Skeletal muscle tissue (tissue), 4 donors: ENCODE results near the gene PSMB2. TPM values are rescaled to one million over a fixed set of nuclear protein-coding genes. Genes with fewer than 3 reads are reported as not detected.

Experiments
- H3K27ac ChIP-seq: one replicate; pipeline ENCODE4 v1.7.0; 2013; ENCODE audit warnings: mild to moderate bottlenecking, low read depth, low read length, inconsistent platforms
- H3K27me3 ChIP-seq, 3 donors: one replicate each; pipeline ENCODE4 v1.7.0; 2013; ENCODE audit warnings: low read length in 3 of 3; ENCODE audit not compliant: control insufficient read depth in 3 of 3, insufficient read depth in 3 of 3
- H3K36me3 ChIP-seq, 3 donors: one replicate each; pipeline ENCODE4 v1.7.0; 2013; ENCODE audit warnings: low read length in 3 of 3; ENCODE audit not compliant: control insufficient read depth in 3 of 3, insufficient read depth in 3 of 3
- H3K4me1 ChIP-seq, 3 donors: one replicate each; pipeline ENCODE4 v1.7.0; 2013; ENCODE audit warnings: low read length in 3 of 3, mild to moderate bottlenecking in 3 of 3; ENCODE audit not compliant: control insufficient read depth in 3 of 3, insufficient read depth in 3 of 3
- H3K4me3 ChIP-seq, 3 donors: one replicate each; pipeline ENCODE4 v1.7.0; 2013; ENCODE audit warnings: low read length in 3 of 3
- H3K9ac ChIP-seq, 3 donors: one replicate each; pipeline ENCODE4 v1.7.0; 2013; ENCODE audit warnings: low read length in 3 of 3, mild to moderate bottlenecking in 3 of 3, moderate library complexity in 2 of 3, low read depth in 1 of 3
- H3K9me3 ChIP-seq, 3 donors: one replicate each; pipeline ENCODE4 v1.7.0; 2013; ENCODE audit warnings: low read length in 3 of 3; ENCODE audit not compliant: control insufficient read depth in 3 of 3
- total RNA-seq: library from RNA; depleted of rRNA; stranded (reverse); fragments of >200 nt; gene quantifications from one replicate; pipeline ENCODE4 v1.2.3, GENCODE V29; 2014
- donor health status: Osteomylitis.

The PSMB2 gene
- total RNA-seq, 1 donor from 2014 or later, result 11.5 TPM

GRCh38 chr1:35561297-35561971 lies 79.9 kb downstream of the PSMB2 start:
- H3K27me3 ChIP-seq, result no peaks in the 10 kb centered on the region
- peaks cover 16 to 21% (median 20%) of the 10 kb centered on the region in 3 donors for H3K36me3 ChIP-seq
- peak overlapping the region; percentile 43 to 59 (median 58) for H3K4me3 ChIP-seq
- H3K27ac ChIP-seq, result no peak overlapping the region
- no peaks in the 10 kb centered on the region for H3K9me3 ChIP-seq
- H3K4me1 ChIP-seq, result peaks cover 30 to 45% (median 35%) of the 10 kb centered on the region in 3 donors
- H3K9ac ChIP-seq, result peak overlapping the region in 1 of 3 donors; percentile 74

DNA sequence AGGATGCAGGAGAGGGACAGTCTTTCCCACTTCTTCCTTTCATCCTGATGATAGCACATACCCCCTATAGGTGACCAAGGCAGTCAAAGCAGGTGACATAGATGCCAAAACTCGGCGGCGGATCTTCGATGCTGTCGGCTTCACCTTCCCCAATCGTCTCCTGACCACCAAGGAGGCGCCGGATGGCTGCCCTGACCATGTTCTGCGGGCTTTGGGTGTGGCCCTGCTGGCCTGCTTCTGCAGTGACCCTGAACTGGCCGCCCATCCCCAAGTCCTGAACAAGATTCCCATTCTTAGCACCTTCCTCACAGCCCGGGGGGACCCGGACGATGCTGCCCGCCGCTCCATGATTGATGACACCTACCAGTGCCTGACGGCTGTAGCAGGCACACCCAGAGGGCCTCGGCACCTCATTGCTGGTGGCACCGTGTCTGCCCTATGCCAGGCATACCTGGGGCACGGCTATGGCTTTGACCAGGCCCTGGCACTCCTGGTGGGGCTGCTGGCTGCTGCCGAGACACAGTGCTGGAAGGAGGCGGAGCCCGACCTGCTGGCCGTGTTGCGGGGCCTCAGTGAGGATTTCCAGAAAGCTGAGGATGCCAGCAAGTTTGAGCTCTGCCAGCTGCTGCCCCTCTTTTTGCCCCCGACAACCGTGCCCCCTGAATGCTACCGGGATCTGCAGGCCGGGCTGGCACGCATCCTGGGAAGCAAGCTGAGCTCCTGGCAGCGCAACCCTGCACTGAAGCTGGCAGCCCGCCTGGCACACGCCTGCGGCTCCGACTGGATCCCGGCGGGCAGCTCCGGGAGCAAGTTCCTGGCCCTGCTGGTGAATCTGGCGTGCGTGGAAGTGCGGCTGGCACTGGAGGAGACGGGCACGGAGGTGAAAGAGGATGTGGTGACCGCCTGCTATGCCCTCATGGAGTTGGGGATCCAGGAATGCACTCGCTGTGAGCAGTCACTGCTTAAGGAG lies 80.8 kb downstream of the PSMB2 start:
- Histone ChIP-seq H3K27me3 (no peaks in the 10 kb centered on the region), H3K36me3 (peaks cover 13 to 20% (median 19%) of the 10 kb centered on the region in 3 donors), H3K27ac (no peak overlapping the region), H3K4me3 (peak overlapping the region; percentile 43 to 59 (median 58)), H3K9ac (peak overlapping the region in 1 of 3 donors; percentile 74), H3K4me1 (peaks cover 38 to 54% (median 42%) of the 10 kb centered on the region in 3 donors), H3K9me3 (no peaks in the 10 kb centered on the region)

GRCh38 chr1:35559317-35559944 lies 81.9 kb downstream of the PSMB2 start:
- H3K4me1 ChIP-seq, result peaks cover 50 to 63% (median 51%) of the 10 kb centered on the region in 3 donors
- peaks cover 5 to 17% (median 16%) of the 10 kb centered on the region in 3 donors for H3K36me3 ChIP-seq
- no peak overlapping the region for H3K27ac ChIP-seq
- H3K4me3 ChIP-seq, result no peak overlapping the region
- no peaks in the 10 kb centered on the region for H3K9me3 ChIP-seq
- peak overlapping the region in 1 of 3 donors; percentile 25 for H3K9ac ChIP-seq
- no peaks in the 10 kb centered on the region for H3K27me3 ChIP-seq

GRCh38 chr1:35558374-35559316 lies 82.7 kb downstream of the PSMB2 start:
- H3K27ac ChIP-seq, result peak overlapping the region; percentile 94
- H3K9ac ChIP-seq, result peak overlapping the region; percentile 90 to 99 (median 98)
- peaks cover 52 to 66% (median 57%) of the 10 kb centered on the region in 3 donors for H3K4me1 ChIP-seq
- no peaks in the 10 kb centered on the region for H3K27me3 ChIP-seq
- H3K36me3 ChIP-seq, result peaks cover 2 to 15% (median 12%) of the 10 kb centered on the region in 3 donors
- peak overlapping the region; percentile 90 to 97 (median 97) for H3K4me3 ChIP-seq
- no peaks in the 10 kb centered on the region for H3K9me3 ChIP-seq

DNA sequence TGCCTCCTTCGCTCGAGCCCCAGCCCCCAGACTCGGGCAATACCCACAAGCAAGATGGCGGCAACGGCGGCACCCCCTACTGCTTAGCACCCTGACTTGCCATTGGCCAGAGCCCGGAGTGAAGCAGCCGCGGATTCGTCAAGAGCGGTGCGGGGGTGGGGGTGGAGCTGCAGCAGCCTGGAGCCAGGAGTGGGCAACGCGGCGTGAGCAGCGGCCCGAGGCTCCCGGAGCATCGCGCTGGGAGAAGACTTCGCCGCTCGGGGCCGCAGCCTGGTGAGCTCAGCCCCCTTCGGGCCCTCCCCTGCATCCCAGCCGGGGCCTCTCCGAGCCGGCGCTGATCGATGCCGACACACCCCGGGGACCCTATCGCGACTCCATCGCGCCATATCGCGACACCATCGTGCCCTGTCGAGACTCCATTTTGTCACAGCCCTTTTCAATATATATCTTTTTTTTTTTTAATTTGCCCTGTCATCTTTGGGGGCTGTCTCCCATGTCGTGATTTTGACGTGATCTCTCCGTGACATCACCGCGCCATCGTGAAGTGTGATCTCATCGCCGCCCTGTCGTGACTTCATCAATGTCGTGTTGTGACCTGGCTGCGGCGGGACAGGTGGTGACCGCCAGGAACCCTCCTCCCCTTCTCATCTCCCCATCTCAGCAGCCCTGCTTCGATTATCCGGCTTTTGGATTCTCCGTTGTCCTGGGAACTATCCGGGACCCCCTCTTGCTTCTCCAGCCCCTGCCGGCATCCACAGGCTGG lies 83.5 kb downstream of the PSMB2 start, which contains the start of gene NCDN:
Gene NCDN (plus strand): TSS at position 189 of the 763 bp plus-strand sequence. CDS start 392 bp downstream, at position 581.
- Histone ChIP-seq H3K36me3 (peaks cover 7 to 18% (median 9%) of the 10 kb centered on the region in 3 donors), H3K4me3 (peak within 1 kb of the TSS; percentile 90 to 97 (median 97)), H3K4me1 (peaks cover 52 to 70% (median 58%) of the 10 kb centered on the region in 3 donors)

DNA sequence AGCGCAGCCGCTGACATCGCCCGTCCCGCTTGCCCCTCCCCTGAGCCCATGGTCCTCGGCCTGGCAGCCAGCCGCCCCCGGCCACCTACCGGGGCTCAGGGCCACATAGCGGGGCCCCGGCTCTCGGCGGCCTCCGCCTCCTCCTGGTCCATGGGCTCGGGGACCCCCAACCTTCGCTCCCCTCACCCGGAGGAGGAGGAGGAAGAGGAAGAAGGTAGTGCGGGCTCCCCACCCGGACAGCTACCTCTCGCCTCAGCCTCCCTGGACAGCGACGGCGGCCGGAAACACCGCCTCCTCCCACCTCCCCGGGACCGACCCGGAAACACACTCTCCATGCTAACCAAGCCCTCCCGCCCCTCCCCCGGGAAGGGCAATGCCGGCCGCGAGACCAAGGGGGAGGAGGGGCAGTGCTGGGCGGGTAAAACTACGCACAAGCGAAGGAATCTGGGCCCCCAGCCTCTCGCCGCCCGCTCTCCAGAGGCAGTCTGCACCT lies 84.2 kb downstream of the PSMB2 start, which contains the start of gene KIAA0319L:
Gene KIAA0319L (minus strand): TSS at position 286 of the 493 bp plus-strand sequence. CDS start 2,912 bp downstream, outside the sequence.
- peak within 1 kb of the TSS; percentile 90 to 99 (median 98) for H3K9ac ChIP-seq
- peaks cover 52 to 70% (median 58%) of the 10 kb centered on the region in 3 donors for H3K4me1 ChIP-seq
- peak within 1 kb of the TSS; percentile 90 to 97 (median 97) for H3K4me3 ChIP-seq
- H3K36me3 ChIP-seq, result peaks cover 10 to 18% (median 10%) of the 10 kb centered on the region in 3 donors
- no peaks in the 10 kb centered on the region for H3K27me3 ChIP-seq
- H3K9me3 ChIP-seq, result no peaks in the 10 kb centered on the region
- H3K27ac ChIP-seq, result peak within 1 kb of the TSS; percentile 94

More for the DNA sequence above, 83.5 kb downstream of the PSMB2 start, which contains the start of gene NCDN:
- Histone ChIP-seq H3K27me3 (no peaks in the 10 kb centered on the region), H3K9ac (peak within 1 kb of the TSS; percentile 90 to 99 (median 98)), H3K9me3 (no peaks in the 10 kb centered on the region), H3K27ac (peak within 1 kb of the TSS; percentile 94)

- peak overlapping the region; percentile 90 to 97 (median 97) for H3K4me3 ChIP-seq
- peak overlapping the region; percentile 94 for H3K27ac ChIP-seq
- H3K9me3 ChIP-seq, result no peaks in the 10 kb centered on the region
- H3K9ac ChIP-seq, result peak overlapping the region; percentile 90 to 99 (median 98)
- peaks cover 8 to 19% (median 11%) of the 10 kb centered on the region in 3 donors for H3K36me3 ChIP-seq
- H3K4me1 ChIP-seq, result peaks cover 47 to 66% (median 53%) of the 10 kb centered on the region in 3 donors
- no peaks in the 10 kb centered on the region for H3K27me3 ChIP-seq
Measured at GRCh38 chr1:35556484-35557117, 84.7 kb downstream of the PSMB2 start.
